Pancreas (tissue), 10 donors: ENCODE measurements around the gene TWIST2. TPM values are rescaled to one million over a fixed set of nuclear protein-coding genes. Genes with fewer than 3 reads are reported as not detected.

Experiments used
- ATAC-seq, 4 donors: fragments of 200-7000 bp; cut with Tn5 transposase; one replicate each; pipeline versions ENCODE4 v1.8.0 to v1.9.1; 2020; ENCODE audit warnings: mild to moderate bottlenecking in 4 of 4, moderate library complexity in 4 of 4
- DNase-seq, 6 donors: peaks; one replicate each; pipeline ENCODE4 v3.0.0-alpha.2; 2020
- FAIRE-seq: peaks from 2 replicates; lab custom pipeline; 2012; peaks lifted over from hg19 to GRCh38; lab: Jason Lieb, UNC
- H3K27ac ChIP-seq, 4 donors: fragments of 200-600 bp; sonication (generic); 1 replicate in 3 of 4; 2 replicates in 1 of 4; pipeline versions ENCODE4 v1.5.0 to v1.8.0; 2020
- H3K27me3 ChIP-seq, 4 donors: fragments of 200-600 bp; one replicate each; pipeline ENCODE4 v1.8.0; 2021
- H3K36me3 ChIP-seq, 3 donors: fragments of 200-600 bp; sonication (generic) in 1 of 3; one replicate each; pipeline versions ENCODE4 v1.5.0 to v1.8.0; 2020 to 2021
- H3K4me1 ChIP-seq, 3 donors: fragments of 200-600 bp; one replicate each; pipeline ENCODE4 v1.8.0; 2021
- H3K4me3 ChIP-seq, 4 donors: fragments of 200-600 bp; sonication (generic) in 2 of 4; one replicate each; pipeline versions ENCODE4 v1.5.0 to v1.8.0; 2020 to 2021
- H3K9me3 ChIP-seq, 4 donors: fragments of 200-600 bp; one replicate each; pipeline ENCODE4 v1.8.0; 2021
- CTCF ChIP-seq, 4 donors: fragments of 200-600 bp; sonication (generic) in 3 of 4; IDR thresholded peaks; one replicate each; pipeline versions ENCODE4 v1.5.0 to v1.8.0; 2021; ENCODE audit warnings: antibody characterized with exemption in 4 of 4
- WGBS, 2 donors: extraction: QIAGEN DNeasy Blood & Tissue Kit; methylation state at CpG; one replicate each; pipeline ENCODE4 v1.1.7; 2013; 5-methylcytosine and 5-hydroxymethylcytosine counted together
- intact Hi-C, 3 donors: fragments of 100-400 bp; cut with DNase I; formaldehyde crosslinking; loops; one replicate each; pipeline versions ENCODE4 v1.11.1 to v1.14.2; 2022
- polyA plus RNA-seq, 2 donors: library from polyadenylated mRNA; stranded (reverse); fragments of 200-250 nt; gene quantifications; one replicate each; pipeline ENCODE4 v1.2.3, GENCODE V29; 2013
- total RNA-seq, 6 donors: library from RNA; stranded (reverse); fragmentation: NEBNext Ultra II Directional in 4 of 6; extraction: Animal tissue kit (Norgen Biotek cat#: 25700) in 4 of 6; gene quantifications; one replicate each; pipeline versions ENCODE4 v1.2.1 to v1.2.4, GENCODE V29; 2021 to 2023
- donor health status: healthy with polysubstance abuse.
- donor health status: DM: no; HTN: no; CAD: no; lungs with moderate emphysema.
- donor health status: DM: no; HTN: no; CAD: no.
- donor health status: control.
- donor health status: control.
- donor health status: Bipolar disorder and iron deficiency.
- donor health status: DM: yes; HTN: yes; CAD: no.
- donor health status: DM: no; HTN: no; CAD: no.
- donor health status: DM: no; HTN: no; CAD: no.
- donor health status: DM: yes; HTN: yes; CAD: no.

TWIST2 gene
- total and polyA plus RNA-seq, 8 donors, result 0.31 to 3.0 (median 1.1) TPM

DNA sequence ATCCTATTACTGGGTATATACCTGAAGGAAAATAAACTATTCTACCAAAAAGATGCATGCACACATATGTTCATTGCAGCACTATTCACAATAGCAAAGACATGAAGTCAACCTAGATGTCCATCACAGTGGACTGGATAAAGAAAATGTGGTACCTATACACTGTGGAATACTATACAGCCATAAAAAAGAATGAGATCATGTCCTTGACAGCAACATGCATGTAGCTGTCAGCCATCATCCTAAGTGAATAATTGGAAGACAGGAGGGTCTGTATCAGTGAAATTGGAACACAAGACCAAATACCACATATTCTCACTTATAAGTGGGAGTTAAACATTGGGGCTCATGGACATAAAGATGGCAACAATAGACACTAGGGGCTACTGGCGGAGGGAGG is 27.7 kb upstream of the TWIST2 start:
- Histone ChIP-seq H3K36me3 (no peaks in the 10 kb centered on the region), H3K27me3 (peaks cover 0 to 8% (median 0%) of the 10 kb centered on the region in 4 donors), H3K27ac (no peak overlapping the region), H3K9me3 (no peaks in the 10 kb centered on the region), H3K4me1 (no peaks in the 10 kb centered on the region), H3K4me3 (no peak overlapping the region)
- TF ChIP-seq CTCF (IDR thresholded peaks at IDR 0.05), result no peak
- ATAC-seq (no peak), DNase-seq (no peak), FAIRE-seq (no peak)
- intact Hi-C loops, result no loop called here
- WGBS, 2 donors, result 31 to 37% methylated on average over 1 of the region's 1 CpG

GRCh38 chr2:238820916-238821315 is 27.0 kb upstream of the TWIST2 start:
- ATAC-seq, result no peak
- no peak for FAIRE-seq
- Histone ChIP-seq H3K27me3 (peaks cover 0 to 8% (median 0%) of the 10 kb centered on the region in 4 donors), H3K4me3 (no peak overlapping the region), H3K4me1 (no peaks in the 10 kb centered on the region), H3K36me3 (no peaks in the 10 kb centered on the region), H3K9me3 (no peaks in the 10 kb centered on the region), H3K27ac (no peak overlapping the region)
- no peak for DNase-seq
- no peak for TF ChIP-seq CTCF (IDR thresholded peaks at IDR 0.05)
- 50 to 57% methylated on average over 6 of the region's 6 CpGs for WGBS, 2 donors
- intact Hi-C loops, result no loop called here

- 36 to 52% methylated on average over 9 of the region's 9 CpGs for WGBS, 2 donors
- FAIRE-seq (no peak), ATAC-seq (no peak), DNase-seq (no peak)
- Histone ChIP-seq H3K9me3 (no peaks in the 10 kb centered on the region), H3K27me3 (peaks cover 0 to 8% (median 0%) of the 10 kb centered on the region in 4 donors), H3K4me1 (no peaks in the 10 kb centered on the region), H3K36me3 (no peaks in the 10 kb centered on the region), H3K27ac (no peak overlapping the region), H3K4me3 (no peak overlapping the region)
- TF ChIP-seq CTCF (IDR thresholded peaks at IDR 0.05), result no peak
- intact Hi-C loops, result no loop called here
These were observed 26.5 kb upstream of the TWIST2 start for GRCh38 chr2:238821391-238821790.

DNA sequence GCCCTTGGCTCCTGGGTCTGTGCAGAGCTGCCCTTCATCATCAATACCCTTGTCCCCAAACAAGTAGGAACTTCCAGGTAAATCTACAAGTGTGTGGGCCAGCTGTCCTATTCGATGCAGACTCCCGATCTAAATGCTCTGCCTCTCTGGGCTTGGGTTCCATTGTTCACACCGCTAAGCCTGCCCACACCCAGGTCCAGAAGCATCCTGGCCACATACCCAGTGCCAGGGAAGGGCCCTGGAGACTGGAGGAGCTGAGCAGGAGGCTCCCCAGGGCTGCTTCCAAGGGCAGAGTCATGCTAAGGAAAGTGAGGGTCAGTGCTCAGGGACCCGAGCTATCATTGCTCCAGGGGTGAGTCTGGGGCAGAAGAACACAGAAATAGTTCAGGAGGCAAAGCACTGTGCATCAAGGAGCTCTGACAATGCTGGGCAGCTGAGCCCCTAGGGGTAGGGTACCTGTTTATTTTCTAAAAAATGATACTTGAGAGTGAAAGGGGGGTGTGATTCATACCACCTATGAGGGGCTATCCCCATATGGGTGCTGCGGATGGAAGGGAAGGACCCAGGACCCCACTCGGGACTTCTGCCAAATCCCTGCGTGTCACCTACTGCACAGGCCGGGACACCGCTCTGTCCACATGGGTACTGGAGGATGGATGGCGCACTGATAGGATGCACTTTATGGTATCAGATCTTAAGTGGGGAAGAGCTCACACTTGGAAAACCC is 25.8 kb upstream of the TWIST2 start:
- FAIRE-seq (no peak), ATAC-seq (no peak), DNase-seq (no peak)
- 60 to 70% methylated on average over 10 of the region's 10 CpGs for WGBS, 2 donors
- Histone ChIP-seq H3K27ac (no peak overlapping the region), H3K9me3 (no peaks in the 10 kb centered on the region), H3K36me3 (no peaks in the 10 kb centered on the region), H3K27me3 (peaks cover 0 to 8% (median 0%) of the 10 kb centered on the region in 4 donors), H3K4me3 (no peak overlapping the region), H3K4me1 (no peaks in the 10 kb centered on the region)
- TF ChIP-seq CTCF (IDR thresholded peaks at IDR 0.05), result no peak
- intact Hi-C loops, result no loop called here

DNA sequence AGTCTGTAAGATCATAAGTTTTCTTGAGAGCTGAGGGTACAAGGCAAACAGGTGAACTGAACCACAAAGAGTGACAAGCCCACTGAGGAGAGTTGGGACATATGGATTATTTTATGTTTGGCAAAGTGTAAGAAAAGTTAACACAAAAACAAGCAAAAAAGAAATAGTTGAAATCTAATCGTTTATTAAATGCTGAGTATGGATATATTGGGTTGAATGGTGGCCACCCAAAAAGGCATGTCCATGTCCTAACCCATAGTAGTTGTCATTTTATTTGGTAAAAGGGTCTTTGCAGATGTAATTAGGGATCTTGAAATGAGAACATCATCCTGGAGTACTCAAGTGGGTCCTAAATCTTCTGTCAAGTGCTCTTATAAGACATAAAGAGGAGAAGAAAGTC is 24.9 kb upstream of the TWIST2 start:
- H3K27me3 ChIP-seq, result peaks cover 0 to 8% (median 0%) of the 10 kb centered on the region in 4 donors
- 26 to 43% methylated on average over 1 of the region's 1 CpG for WGBS, 2 donors
- TF ChIP-seq CTCF (IDR thresholded peaks at IDR 0.05), result no peak

More for the DNA sequence above, 24.9 kb upstream of the TWIST2 start:
- intact Hi-C loops, result no loop called here
- H3K9me3 ChIP-seq, result no peaks in the 10 kb centered on the region
- no peak for ATAC-seq
- no peak for DNase-seq
- no peaks in the 10 kb centered on the region for H3K4me1 ChIP-seq
- H3K36me3 ChIP-seq, result no peaks in the 10 kb centered on the region
- no peak overlapping the region for H3K27ac ChIP-seq
- no peak overlapping the region for H3K4me3 ChIP-seq
- FAIRE-seq, result no peak
